Right hindlimb (tissue), 1 donor: ENCODE data around the gene HORMAD1.
A peak's percentile ranks its signal among the peaks of the same experiment; 100 is the strongest.
"Not testable (repeated sequence)": the region's sequence is repeated elsewhere in the genome, so short reads cannot be mapped to it uniquely, and the experiment has no call there.

Experiments used
- DNase-seq: peaks from one replicate; pipeline ENCODE4 v3.0.0-alpha.2; 2018

Gene HORMAD1

GRCh38 chr1:150720703-150721102 lies at the start of gene HORMAD1:
Gene HORMAD1, minus strand, starts transcription at chr1:150720895. Its CDS starts 1,390 bp downstream, at chr1:150719505.
- no peak for DNase-seq

- not testable (repeated sequence) for DNase-seq
Measured at GRCh38 chr1:150767704-150768103, 47.0 kb upstream of the HORMAD1 start.

- DNase-seq = not testable (repeated sequence)
Measured at GRCh38 chr1:150765977-150766301, 45.2 kb upstream of the HORMAD1 start.

DNA sequence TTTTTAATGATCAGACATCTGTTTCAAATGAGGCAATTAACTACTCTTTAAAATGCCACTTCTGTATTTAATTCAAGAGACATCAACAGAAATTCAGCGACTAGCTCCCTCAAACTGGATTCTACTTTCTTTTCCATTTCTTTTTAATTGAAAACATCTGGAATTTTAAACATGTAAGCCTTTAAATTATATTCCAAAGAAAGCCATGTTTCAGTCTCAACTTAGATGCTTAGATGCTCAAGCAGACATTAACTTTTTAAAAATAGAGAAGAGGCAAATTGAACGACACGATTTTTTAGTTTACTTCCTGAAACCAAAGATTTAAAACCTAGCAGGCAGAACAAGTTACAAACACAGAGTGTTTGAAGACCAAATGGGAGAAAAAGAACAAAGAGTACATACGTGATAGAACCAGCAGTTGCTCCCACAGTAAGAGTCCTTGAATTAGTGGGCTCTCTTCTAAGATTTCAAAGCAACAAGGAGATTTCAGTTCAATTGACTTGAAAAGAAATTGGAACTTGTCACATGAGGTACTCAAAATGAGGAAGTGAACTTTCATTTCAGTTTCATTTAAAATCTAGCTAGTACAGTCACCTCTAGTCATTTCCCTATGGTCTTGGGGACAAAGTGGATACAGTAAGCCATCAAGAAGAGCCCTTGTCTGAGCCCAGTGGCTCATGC lies 44.7 kb upstream of the HORMAD1 start, which contains the start of gene CTSS:
CTSS (minus strand) TSS at position 483 of the 681 bp plus-strand sequence. CDS start 1,015 bp downstream, outside the sequence.
- DNase-seq = no peak

DNA sequence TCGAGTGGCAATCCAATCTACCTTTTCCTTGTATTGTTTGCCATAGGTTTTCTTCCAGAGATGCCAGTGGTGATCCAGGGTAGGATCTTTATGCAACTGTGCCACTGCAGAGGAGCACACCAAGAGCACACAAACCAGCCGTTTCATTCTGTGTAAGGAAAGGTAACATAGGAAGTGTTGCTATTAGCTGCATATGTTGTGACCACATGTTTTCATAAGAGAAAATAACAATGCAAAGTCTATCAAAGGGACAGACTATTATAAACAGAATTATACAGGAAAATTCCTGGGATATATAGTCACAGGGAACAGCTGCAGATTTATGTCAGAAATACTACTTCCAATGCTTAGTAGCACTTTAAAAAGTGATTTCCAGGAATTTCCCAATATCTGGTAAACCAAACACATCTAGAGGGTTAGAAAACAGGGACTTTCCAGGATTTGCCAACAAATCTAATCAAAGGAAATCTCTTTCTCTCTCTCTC lies 44.0 kb upstream of the HORMAD1 start:
- no peak for DNase-seq

DNA sequence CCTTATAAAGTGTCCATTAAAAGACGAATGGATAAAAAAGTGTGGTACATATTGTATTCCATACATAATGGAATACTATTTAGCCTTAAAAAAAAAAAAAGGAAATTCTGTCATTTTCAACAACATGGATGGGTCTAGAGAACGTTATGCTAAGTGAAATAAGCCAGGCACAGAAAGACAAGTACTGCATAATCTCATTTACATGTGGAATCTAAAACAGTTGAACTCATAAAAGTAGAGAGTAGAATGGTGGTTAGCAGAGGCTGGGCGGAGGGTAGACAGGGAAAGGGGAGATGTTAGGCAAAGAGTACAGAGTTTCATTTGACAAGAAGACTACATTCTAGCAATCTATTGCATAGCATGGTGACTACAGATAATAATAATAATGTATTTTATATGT lies 42.3 kb upstream of the HORMAD1 start:
- DNase-seq = no peak

DNA sequence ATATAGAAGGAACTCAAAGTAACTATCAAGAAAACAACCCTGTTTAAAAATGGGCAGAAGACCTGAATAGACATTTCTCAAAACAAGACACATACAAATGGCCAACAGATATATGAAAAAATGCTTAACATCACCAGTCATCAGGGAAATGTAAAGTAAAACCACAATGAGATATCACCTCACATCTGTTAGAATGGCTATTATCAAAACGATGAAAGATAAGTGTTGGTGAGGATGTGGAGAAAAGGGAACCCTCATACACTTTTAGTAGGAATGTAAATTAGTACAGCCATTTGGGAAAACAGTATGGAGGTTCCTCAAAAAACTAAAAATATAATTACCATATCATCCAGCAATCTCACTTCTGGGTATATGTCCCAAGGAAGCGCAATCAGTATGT lies 41.9 kb upstream of the HORMAD1 start:
- DNase-seq = no peak

DNA sequence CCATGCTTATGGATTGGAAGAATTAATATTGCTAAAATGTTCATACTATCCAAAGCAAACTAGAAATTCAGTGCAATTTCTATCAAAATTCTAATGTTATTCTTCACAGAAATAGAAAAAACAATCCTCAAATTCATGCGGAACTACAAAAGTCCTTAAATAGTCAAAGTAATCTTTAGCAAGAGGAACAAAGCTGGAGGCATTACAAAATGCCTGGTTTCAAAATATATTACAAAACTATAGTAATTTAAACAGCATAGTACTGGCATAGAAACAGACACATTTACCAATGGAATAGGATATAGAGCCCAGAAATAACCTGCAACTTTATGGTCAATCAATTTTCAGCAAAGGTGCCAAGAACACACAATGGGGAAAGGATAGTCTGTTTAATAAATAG lies 41.1 kb upstream of the HORMAD1 start:
- DNase-seq = no peak

DNA sequence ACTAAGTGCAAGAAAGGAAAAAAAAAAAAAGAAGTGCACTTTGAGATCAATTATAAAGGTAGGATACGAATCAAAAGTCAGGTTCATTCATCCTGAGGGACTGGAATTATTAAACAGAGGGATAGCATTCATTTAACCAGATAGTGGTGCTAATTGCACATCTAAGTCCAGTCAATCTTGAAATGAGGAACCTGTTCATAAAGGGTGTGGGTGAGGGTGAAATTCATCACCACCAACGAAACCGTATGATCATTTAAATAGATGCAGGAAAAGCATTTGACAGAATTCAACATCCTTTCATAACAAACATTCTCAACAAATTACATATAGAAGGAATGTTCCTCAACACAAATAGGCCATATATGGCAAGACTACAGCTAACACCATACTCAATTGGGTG lies 39.3 kb upstream of the HORMAD1 start:
- DNase-seq = no peak

DNA sequence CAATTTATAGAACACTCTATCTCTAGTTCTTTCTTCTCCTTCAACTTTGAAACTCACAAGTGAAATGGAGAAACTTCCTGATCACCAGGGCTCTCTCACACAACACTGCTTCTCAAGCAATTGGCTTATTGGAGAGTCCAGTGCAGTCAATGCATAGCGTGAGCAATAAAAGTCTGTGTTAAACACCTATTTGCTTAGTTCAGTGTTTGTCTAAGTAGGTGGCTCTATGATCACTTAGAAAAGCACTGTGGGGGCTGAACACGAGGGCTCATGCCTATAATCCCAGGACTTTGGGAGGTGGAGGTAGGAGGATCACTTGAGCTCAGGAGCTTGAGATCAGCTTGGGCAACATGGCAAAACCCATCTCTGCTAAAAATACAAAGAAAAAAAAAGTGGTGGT lies 32.7 kb upstream of the HORMAD1 start:
- DNase-seq = no peak

DNA sequence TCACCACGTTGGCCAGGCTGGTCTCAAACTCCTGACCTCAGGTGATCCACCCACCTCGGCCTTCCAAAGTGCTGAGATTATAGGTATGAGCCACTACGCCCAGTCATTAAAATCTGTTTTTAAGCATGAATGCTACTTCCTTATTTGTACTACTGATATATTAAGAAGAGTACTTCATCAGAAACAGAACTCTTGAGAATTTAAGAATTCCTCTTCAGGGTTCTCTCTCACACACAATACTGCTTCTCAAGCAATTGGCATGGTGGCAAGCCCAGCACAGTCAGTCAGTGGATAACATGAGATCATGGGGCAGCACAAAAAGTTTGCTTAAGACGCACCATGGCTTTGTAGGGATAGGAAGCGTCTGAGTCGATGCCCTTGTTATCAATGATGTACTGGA lies 30.7 kb upstream of the HORMAD1 start:
- no peak for DNase-seq

DNA sequence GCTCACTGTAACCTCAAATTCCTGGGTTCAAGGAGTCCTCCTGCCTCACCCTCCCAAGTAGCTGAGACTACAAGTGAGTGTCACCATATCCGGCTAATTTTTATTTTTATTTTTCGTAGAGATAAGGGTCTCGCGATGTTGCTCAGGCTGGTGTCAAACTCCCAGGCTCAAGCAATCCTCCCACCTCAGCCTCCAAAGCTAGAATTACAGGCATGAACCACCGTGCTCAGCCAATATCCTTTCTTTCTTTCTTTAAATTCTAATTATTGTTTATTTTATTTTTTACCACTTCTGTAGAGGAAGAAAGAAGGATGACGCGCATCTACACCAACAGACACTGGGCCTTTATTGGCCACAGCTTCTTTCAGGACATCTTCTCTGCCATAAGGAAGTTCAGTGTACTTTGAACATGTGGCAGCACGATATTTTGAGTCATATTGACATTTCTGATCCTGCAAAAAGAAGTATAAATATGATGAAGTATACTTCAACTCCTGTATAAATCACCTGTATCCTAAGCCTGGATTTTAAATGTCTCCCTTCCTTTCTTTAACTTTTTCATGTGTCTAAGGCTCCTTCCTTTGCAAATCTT lies 29.1 kb upstream of the HORMAD1 start:
- no peak for DNase-seq

DNA sequence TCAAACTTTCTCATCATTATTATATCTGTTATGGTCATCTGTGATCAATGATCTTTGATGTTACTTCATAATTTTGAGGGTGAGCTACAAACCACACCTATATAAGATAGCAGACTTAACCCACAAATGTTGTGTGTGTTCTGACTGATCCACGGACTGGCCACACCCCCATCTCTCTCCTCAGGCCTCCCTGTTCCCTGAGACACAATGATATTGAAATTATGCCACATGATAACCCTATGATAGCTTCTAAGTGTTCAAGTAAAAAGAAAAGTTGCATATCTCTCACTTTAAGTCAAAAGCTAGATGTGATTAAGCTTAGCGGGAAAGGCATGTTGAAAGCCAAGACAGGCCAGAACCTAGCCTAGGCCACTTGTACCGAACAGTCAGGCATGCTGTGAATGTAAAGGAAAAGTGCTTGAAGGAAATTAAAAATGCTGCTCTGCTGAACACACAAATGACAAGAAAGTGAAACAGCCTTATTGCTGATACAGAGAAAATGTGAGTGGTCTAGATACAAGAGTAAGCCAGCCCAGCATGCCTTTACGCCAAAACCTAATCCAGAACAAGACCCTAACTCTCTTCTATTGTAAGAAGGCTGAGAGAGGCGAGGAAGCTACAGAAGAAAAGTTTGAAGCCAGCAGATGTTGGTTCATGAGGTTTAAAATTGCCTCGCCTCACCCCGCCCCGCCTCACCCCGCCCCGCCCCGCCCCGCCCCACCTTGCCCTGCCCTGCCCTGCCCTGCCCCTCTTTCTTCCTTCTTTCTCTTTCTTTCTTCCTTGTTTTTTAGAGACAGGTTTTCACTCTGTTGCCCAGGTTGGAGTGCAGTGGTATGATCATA lies 28.4 kb upstream of the HORMAD1 start:
- DNase-seq = no peak

- no peak for DNase-seq
Measured at GRCh38 chr1:150730130-150730721, 9.5 kb upstream of the HORMAD1 start.

DNA sequence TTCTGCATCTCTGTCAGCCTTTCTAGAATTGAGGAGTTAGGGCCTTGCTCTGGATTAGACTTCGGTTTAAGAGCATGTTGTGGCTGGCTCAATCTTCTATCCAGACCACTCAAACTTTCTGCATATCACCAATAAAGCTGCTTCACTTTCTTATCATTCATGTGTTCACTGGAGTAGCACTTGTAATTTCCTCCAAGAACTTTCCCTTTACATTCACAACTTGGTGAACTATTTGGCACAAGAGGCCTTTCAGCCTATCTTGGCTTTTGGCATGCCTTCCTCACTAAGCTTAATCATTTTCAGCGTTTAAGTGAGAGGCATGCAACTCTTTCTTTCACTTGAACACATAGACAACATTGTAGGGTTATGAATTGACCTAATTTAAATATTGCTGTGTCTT lies 3.6 kb upstream of the HORMAD1 start:
- DNase-seq = no peak

DNA sequence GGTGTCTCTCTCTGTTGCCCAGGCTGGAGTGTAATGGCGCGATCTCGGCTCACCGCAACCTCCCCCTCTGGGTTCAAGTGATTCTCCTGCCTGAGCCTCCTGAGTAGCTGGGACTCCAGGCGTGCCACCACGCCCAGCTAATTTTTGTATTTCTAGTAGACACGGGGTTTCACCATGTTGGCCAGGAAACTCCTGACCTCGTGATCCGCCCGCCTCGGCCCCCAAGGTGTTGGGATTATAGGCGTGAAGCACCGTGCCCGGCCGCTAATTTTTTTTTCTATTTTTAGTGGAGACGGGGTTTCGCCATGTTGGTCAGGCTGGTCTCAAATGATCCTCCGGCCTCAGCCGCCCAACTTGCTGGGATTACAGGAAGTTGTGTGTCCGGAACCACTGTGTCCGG lies 597 bp downstream of the HORMAD1 start:
- DNase-seq = no peak

- DNase-seq = no peak
Measured at GRCh38 chr1:150718225-150718891, 2.3 kb downstream of the HORMAD1 start.

GRCh38 chr1:150709031-150709430 lies 11.7 kb downstream of the HORMAD1 start:
- DNase-seq = not testable (repeated sequence)

DNA sequence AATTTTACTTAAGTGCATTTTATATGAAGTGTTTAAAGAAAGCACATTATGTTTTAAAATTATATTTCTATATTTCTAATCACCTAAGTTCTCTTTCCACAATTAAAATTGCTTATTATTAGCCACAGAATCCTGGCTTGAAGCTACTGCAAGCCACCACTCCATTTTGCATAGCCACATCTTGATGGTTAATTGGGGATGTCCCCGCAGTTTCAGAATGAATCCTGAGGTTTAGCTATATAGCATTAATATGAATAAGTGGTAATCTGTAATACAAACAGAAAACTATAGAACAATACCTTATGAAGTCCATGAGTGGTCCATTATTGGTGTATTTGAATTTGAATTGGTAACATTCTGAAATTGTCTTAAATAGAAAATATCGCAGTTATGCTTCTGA lies 12.1 kb downstream of the HORMAD1 start:
- DNase-seq = no peak

- DNase-seq = no peak
Measured at GRCh38 chr1:150706091-150706490, 14.6 kb downstream of the HORMAD1 start.

- no peak for DNase-seq
Measured at GRCh38 chr1:150703427-150703826, 17.3 kb downstream of the HORMAD1 start.

GRCh38 chr1:150696995-150697927 lies 23.4 kb downstream of the HORMAD1 start, which contains the start of gene GOLPH3L:
Gene GOLPH3L, minus strand, starts transcription at chr1:150697154. Its CDS starts 2,316 bp downstream, at chr1:150694838.
- peak; percentile 98 for DNase-seq
